IPS-20b (cell line): ENCODE results near the gene VHLL.
A peak's percentile ranks its signal among the peaks of the same experiment; 100 is the strongest.

Experiments
- H3K27ac ChIP-seq: one replicate; pipeline ENCODE4 v1.5.1; 2013; ENCODE audit warnings: low read length
- H3K27me3 ChIP-seq: 2 replicates; pipeline ENCODE4 v1.6.1; 2013; ENCODE audit warnings: mild to moderate bottlenecking, low read length, inconsistent platforms; ENCODE audit not compliant: insufficient read depth
- H3K36me3 ChIP-seq: 2 replicates; pipeline ENCODE4 v1.6.1; 2013; ENCODE audit warnings: low read depth, mild to moderate bottlenecking, inconsistent platforms, low read length, moderate library complexity; ENCODE audit not compliant: insufficient read depth
- H3K4me1 ChIP-seq: 2 replicates; pipeline ENCODE4 v1.6.1; 2013; ENCODE audit warnings: mild to moderate bottlenecking, control low read depth, inconsistent platforms, low read length, moderate library complexity; ENCODE audit not compliant: insufficient read depth
- H3K4me3 ChIP-seq: 2 replicates; pipeline ENCODE4 v1.5.1; 2013; ENCODE audit warnings: mild to moderate bottlenecking, low read length, inconsistent platforms
- H3K9ac ChIP-seq: 2 replicates; pipeline ENCODE4 v1.6.1; 2013; ENCODE audit warnings: low read depth, mild to moderate bottlenecking, inconsistent platforms, low read length, moderate library complexity
- H3K9me3 ChIP-seq: 2 replicates; pipeline ENCODE4 v1.6.1; 2013; ENCODE audit warnings: mild to moderate bottlenecking, low read depth, low read length, inconsistent platforms; ENCODE audit not compliant: insufficient read depth

Gene VHLL

DNA sequence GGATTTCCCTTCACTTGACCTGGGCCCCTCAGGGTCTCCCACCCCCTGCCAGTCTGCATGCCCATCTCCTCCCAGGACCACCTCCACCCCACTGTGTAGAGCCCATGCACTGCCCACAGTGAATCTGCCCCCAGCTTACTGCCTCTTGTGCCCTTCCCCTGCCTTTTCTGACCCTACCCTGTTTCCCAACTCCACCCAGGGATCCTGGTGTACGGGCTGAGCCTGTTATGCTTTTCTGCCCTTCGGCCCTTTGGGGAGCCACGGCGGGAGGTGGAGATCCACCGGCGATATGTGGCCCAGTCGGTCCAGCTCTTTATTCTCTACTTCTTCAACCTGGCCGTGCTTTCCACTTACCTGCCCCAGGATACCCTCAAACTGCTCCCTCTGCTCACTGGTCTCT, 13.0 kb downstream of the VHLL start:
- H3K4me3 ChIP-seq, result no peak overlapping the region
- 0 out of 2 replicates have a peak, but pooled peaks cover 6% of the 10 kb centered on the region for H3K36me3 ChIP-seq
- H3K27me3 ChIP-seq, result no peaks in the 10 kb centered on the region
- H3K27ac ChIP-seq, result no peak overlapping the region
- no peaks in the 10 kb centered on the region for H3K9me3 ChIP-seq
- H3K4me1 ChIP-seq, result peaks cover 12% of the 10 kb centered on the region
- no peak overlapping the region for H3K9ac ChIP-seq

- no peaks in the 10 kb centered on the region for H3K27me3 ChIP-seq
- no peak overlapping the region for H3K4me3 ChIP-seq
- H3K9me3 ChIP-seq, result no peaks in the 10 kb centered on the region
- H3K36me3 ChIP-seq, result 0 out of 2 replicates have a peak, but pooled peaks cover 8% of the 10 kb centered on the region
- no peak overlapping the region for H3K9ac ChIP-seq
- peaks cover 14% of the 10 kb centered on the region for H3K4me1 ChIP-seq
- no peak overlapping the region for H3K27ac ChIP-seq
Observed at GRCh38 chr1:156285437-156285836, 13.7 kb downstream of the VHLL start.

- Histone ChIP-seq H3K27me3 (no peaks in the 10 kb centered on the region), H3K4me1 (peaks cover 14% of the 10 kb centered on the region), H3K9ac (no peak overlapping the region), H3K4me3 (no peak overlapping the region), H3K9me3 (no peaks in the 10 kb centered on the region), H3K27ac (no peak overlapping the region), H3K36me3 (peaks cover 13% of the 10 kb centered on the region; the same call in 1 of the 2 replicates)
Observed at GRCh38 chr1:156284757-156285156, 14.3 kb downstream of the VHLL start.

DNA sequence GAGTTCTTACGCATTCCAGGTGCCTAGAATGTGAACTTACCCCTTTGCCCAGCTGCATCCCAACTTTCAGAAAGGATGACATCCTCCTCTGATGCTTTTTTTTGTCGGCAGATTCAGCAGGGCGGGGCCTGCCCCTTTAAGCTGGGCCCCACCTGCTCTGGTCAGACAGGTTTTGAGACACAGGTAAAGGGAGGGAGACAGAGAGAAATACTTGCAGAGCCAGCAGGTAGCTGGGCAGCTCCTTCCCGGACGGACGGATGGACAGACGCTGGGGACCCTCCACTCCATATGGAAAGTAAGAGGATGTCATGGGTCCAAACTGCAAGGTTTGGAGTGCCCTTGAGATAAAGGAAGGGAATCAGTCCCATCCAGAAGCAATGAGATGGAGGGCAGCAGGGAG, 15.0 kb downstream of the VHLL start, which contains the start of gene TMEM79:
TMEM79 (plus strand) TSS at position 214 of the 400 bp plus-strand sequence. CDS start 902 bp downstream, outside the sequence.
- Histone ChIP-seq H3K9ac (peak within 1 kb of the TSS; percentile 93), H3K27me3 (no peaks in the 10 kb centered on the region), H3K4me1 (peaks cover 14% of the 10 kb centered on the region), H3K36me3 (peaks cover 19% of the 10 kb centered on the region), H3K27ac (peak within 1 kb of the TSS; percentile 92), H3K4me3 (peak within 1 kb of the TSS; percentile 89), H3K9me3 (no peaks in the 10 kb centered on the region)

GRCh38 chr1:156283521-156283920, 15.6 kb downstream of the VHLL start:
- peak overlapping the region; percentile 92 for H3K27ac ChIP-seq
- H3K27me3 ChIP-seq, result no peaks in the 10 kb centered on the region
- H3K4me3 ChIP-seq, result peak overlapping the region; percentile 89

GRCh38 chr1:156282479-156283222, 16.5 kb downstream of the VHLL start, which contains the start of gene SMG5:
Gene SMG5 (minus strand): TSS chr1:156282825. CDS start chr1:156282680, 145 bp downstream.
- Histone ChIP-seq H3K36me3 (peaks cover 29% of the 10 kb centered on the region), H3K4me1 (peaks cover 14% of the 10 kb centered on the region), H3K27me3 (no peaks in the 10 kb centered on the region), H3K9ac (peak within 1 kb of the TSS; percentile 93), H3K9me3 (no peaks in the 10 kb centered on the region), H3K4me3 (peak within 1 kb of the TSS; percentile 89), H3K27ac (peak within 1 kb of the TSS; percentile 92)

More at GRCh38 chr1:156283521-156283920, 15.6 kb downstream of the VHLL start:
- H3K9me3 ChIP-seq, result no peaks in the 10 kb centered on the region
- H3K4me1 ChIP-seq, result peaks cover 14% of the 10 kb centered on the region
- H3K36me3 ChIP-seq, result peaks cover 21% of the 10 kb centered on the region
- H3K9ac ChIP-seq, result peak overlapping the region; percentile 93

DNA sequence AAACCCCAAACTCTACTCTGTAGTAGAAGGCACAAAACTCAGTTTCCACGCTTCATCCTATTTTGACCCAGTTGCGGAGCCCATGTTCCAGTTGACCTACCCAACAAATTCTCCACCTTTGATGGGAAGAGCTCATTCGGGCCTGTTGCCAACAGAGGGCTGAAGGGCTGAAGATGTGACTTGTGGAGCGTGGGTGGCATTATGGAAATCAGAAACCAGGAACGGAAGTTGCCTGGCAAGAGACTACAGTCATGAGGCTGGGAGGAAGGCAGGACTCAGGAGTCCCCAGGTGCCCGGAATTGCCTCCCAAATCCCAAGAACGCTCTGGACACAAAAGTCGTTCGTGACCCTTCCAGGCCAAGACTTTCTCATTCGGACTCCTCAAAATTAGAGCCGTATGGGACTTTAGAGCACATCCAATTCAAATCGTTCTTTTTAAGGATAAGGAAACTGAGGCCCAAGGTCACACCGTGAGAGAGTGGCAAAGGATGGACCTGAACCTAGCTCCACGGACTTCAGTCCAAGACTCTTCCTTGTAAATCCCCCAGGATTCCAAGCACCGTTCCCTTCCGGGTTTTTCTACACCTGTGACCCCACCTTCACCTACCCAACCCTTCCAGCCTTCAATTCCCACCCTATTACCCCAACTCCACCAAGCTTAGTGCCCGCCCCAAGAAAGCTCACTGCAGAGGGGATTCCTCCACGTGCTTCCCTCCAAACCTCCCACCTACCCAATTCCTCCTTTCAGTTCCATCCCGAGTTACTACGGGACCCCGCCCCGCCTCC, 17.2 kb downstream of the VHLL start:
- Histone ChIP-seq H3K36me3 (peaks cover 36% of the 10 kb centered on the region), H3K4me1 (peaks cover 14% of the 10 kb centered on the region), H3K9ac (peak overlapping the region; percentile 93), H3K27ac (no peak overlapping the region), H3K4me3 (peak overlapping the region; percentile 89), H3K27me3 (no peaks in the 10 kb centered on the region), H3K9me3 (no peaks in the 10 kb centered on the region)

DNA sequence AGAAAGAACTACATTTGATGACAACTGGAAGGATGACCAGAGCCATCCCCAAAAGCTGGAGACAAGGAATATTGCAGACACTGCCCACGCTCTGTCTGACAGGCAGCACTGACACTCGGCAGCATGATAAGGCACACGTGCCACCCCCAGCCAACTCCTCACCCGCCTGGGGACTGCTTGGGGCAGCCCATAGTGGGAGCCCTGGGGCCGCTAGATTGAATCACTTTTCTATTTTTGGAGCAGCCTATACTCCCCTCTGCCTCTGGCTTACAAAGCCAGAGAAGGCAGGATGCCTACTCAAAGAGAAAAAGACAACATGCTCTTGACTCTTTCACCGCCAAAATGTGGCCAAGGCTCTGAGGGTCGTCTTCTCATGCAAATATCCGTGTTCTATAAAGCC, 17.8 kb downstream of the VHLL start:
- peak overlapping the region; percentile 93; the same call in 1 of the 2 replicates for H3K9ac ChIP-seq
- H3K4me1 ChIP-seq, result peaks cover 14% of the 10 kb centered on the region
- H3K4me3 ChIP-seq, result peak overlapping the region; percentile 89
- H3K9me3 ChIP-seq, result no peaks in the 10 kb centered on the region
- H3K36me3 ChIP-seq, result peaks cover 42% of the 10 kb centered on the region
- no peaks in the 10 kb centered on the region for H3K27me3 ChIP-seq
- H3K27ac ChIP-seq, result no peak overlapping the region

- H3K9me3 ChIP-seq, result no peaks in the 10 kb centered on the region
- H3K36me3 ChIP-seq, result peaks cover 55% of the 10 kb centered on the region
- H3K4me3 ChIP-seq, result no peak overlapping the region
- H3K27ac ChIP-seq, result no peak overlapping the region
- peaks cover 14% of the 10 kb centered on the region for H3K4me1 ChIP-seq
- H3K27me3 ChIP-seq, result no peaks in the 10 kb centered on the region
- no peak overlapping the region for H3K9ac ChIP-seq
Observed at GRCh38 chr1:156279837-156280236, 19.3 kb downstream of the VHLL start.

DNA sequence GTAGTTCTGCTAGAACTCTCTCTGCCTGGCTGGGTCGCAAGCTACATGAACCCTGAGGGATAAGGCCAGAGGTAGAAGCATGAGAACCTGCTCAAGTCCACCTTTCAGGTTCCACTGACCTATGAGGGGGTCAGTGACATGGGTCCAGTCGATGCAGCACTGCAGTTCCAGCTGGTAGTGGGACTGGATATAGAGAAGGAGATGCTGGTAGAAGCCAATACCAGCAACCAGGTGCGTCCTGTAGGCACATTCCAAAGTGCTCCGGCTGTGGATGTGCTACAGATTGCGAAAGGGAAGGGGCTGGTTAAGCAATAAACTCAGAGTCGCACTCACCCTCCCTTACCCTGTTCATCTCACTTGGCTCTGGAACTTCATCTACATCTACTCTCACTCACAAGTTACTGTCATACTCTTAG, 22.1 kb downstream of the VHLL start:
- Histone ChIP-seq H3K9ac (no peak overlapping the region), H3K4me1 (peaks cover 8% of the 10 kb centered on the region; the same call in 1 of the 2 replicates), H3K27me3 (no peaks in the 10 kb centered on the region), H3K36me3 (peaks cover 84% of the 10 kb centered on the region), H3K4me3 (no peak overlapping the region), H3K9me3 (no peaks in the 10 kb centered on the region), H3K27ac (no peak overlapping the region)

- Histone ChIP-seq H3K4me3 (no peak overlapping the region), H3K9ac (no peak overlapping the region), H3K27me3 (no peaks in the 10 kb centered on the region), H3K4me1 (peaks cover 6% of the 10 kb centered on the region; the same call in 1 of the 2 replicates), H3K36me3 (peaks cover 88% of the 10 kb centered on the region), H3K27ac (no peak overlapping the region), H3K9me3 (no peaks in the 10 kb centered on the region)
Observed at GRCh38 chr1:156276532-156276931, 22.6 kb downstream of the VHLL start.
